Purkinje cell (primary cell): ENCODE results near the gene PTH2. TPM values are rescaled to one million over a fixed set of nuclear protein-coding genes. Genes with fewer than 3 reads are reported as not detected.

Experiments
- polyA plus RNA-seq: library from polyadenylated mRNA; unstranded; fragments of >200 nt; fragmentation: Nextera tagmentation; gene quantifications from 2 replicates; pipeline ENCODE4 v1.2.1, GENCODE V29; 2014

PTH2 gene, protein sequence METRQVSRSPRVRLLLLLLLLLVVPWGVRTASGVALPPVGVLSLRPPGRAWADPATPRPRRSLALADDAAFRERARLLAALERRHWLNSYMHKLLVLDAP
- polyA plus RNA-seq: not detected in 2 replicates

DNA sequence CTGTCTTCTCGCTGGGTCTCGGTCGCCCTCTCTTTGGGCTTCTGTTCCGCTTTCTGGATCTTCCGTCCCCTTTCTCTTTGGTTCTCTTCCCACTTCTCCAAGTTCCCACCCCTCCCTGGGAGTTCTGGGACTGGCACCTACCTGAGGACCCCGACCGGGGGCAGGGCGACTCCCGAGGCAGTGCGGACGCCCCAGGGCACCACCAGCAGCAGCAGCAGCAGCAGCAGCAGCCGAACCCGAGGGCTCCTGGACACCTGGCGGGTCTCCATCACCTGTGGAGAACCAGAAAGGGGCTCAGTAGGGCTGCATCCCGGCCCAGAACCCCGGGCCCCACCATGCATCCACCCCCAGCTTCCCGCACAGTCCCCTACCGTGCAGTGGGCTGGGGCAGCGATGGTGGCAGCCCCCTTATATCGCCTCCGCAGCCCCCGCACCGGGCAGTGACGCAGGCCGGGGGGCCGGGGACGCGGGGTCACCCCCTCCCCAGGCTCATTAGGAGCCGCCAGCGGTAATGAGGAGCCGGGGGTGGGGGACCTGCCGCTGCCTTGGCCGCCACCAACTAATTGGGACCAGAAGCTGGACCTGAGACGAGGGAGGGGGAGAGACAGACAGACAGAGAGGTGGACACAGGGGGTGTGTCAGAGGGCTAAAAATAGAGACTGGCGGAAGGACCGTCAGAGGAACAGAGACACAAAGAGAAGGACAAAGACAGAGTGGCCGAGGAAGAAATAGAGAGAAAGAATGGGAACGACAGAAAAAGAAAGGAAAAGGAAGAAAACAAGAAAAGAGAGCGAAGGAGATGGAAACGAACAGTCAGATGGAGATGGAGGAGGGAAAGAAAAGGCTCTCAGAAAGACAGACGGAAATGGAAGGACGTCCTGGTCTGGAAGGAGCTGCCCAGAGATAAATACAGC is at the start of gene PTH2:
TSS of gene PTH2 (minus strand) at position 371 of the 914 bp plus-strand sequence. CDS start at position 269, 102 bp downstream.

DNA sequence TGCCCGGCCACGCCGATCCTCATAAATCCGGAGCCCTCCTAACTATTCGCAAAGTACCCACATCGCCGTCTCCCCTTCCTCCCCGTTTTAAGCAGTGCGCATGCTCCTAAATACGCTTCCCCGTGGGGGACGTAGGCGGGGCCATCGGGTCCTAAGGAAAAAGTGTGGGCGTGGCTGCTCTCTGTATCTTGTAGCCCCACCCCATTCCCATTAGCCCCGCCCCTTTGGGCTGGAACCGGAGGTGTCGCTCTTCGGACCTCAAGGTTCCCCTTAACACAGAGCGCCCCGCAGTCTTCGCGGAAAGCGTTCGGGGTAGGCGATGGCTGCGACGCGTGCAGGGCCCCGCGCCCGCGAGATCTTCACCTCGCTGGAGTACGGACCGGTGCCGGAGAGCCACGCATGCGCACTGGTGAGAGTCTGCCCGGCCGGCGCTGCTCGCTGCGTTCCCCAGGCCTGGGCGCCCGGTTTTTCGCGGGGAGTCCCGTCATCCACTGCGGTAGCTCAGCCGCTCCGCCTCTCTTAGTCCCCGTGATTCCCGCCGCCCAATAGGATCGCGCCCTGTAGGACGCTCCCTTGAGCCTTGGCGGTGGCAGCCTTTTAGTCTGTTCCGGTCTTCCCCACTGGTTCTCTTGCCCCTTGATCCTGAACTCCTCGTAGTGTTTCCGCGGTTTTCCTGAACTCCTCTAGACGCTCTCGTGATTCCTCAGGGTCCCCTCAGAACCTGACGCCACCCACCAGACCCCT is 29.9 kb upstream of the PTH2 start, which contains the start of gene ALDH16A1:
TSS of gene ALDH16A1 (plus strand) at position 213 of the 744 bp plus-strand sequence. CDS start at position 320, 107 bp downstream.

DNA sequence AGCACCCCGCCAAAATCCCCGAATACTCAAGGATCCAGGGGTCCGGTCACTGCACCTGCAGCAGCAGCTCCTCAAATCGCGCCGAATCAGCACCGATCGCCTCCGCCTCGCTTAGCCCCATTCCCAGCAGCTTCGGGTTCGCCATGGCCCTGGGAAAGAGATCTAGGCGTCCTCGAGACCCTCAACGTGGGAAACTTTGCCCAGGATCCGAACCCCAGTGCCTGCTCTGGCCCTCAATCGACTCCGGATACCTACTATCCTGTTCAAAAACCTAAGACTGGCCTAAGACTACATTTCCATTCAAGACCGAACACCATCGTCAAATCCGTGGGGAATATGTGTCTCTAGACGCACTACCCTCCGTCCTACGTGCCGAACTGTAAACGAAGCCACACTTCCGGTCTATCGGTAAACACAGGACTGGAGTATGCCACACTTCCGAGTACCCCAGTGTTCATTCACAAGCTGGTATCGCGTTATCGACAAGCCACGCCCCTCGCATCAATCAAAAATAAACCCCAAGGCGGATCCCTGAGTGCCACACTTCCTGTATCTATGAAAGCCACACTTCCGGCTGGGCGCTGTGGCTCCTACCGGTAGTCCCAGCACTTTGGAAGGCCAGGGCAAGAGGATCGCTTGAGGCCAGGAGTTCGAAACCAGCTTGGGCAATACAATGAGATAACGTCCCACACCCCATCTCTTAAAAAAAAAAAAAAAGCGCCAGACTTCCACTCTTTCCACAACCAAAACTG is 28.4 kb upstream of the PTH2 start, which contains the start of gene PIH1D1:
TSS of gene PIH1D1 (minus strand) at position 385 of the 752 bp plus-strand sequence. CDS start at position 145, 240 bp downstream.

DNA sequence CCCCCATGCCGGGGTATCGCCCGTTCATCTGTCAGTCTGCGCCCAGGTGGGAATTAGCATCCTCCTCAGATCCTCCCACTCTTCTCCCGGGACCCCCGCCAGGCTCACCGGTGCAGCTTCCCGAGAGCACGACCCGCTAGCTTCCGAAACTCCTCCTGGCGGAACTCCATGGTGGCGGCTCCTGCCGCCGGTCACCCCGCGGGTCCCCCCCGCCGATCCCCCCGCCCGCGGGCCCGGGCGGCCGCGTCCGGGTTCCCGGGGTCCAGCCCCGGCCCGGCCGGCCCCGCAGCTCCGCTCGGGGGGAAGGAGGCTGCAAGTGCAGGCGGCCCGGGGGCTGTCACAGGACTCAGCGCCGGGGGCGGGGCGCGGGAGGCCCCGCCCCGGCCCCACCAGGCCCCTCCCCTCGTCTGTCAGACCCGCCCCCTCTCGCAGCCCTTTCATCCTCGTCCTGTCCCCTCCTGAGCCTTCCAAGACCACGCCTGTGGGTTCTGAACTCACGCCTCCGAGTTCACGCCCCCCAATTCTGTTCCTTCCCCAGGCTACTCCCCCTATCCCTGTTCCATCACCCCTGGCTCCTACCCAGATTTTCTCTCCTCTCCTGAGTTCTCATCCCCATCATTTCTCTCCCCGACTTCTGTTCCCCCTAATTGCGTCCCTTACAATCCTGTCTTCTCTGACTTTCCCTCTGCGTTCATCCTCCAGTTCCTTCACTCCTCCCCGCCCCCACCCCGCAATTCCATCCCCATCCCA is 18.1 kb upstream of the PTH2 start, which contains the start of gene SLC17A7:
TSS of gene SLC17A7 (minus strand) at position 318 of the 750 bp plus-strand sequence. CDS start at position 170, 148 bp downstream.

DNA sequence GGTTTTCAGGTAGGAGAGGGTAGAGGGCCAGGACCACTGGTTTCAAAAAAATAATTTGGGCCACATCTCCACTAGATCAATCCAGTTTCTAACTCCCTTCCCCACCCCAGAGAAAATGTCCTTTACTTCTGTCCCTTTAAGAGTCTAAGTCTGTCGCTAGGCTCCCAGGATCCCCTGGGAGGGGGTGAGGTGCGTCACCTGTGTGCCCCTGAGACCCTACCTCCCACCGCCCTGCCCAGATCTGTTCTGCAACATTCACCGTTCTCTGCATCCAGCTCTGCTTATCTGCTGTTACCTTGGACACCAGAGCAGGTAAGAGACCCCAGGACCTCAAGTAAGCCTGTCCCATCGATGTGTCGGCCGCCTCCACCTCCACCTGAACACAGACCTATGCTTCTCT is 1.9 kb upstream of the PTH2 start, which contains the start of gene GFY:
TSS of gene GFY (plus strand) at position 211 of the 400 bp plus-strand sequence. CDS start 1,043 bp downstream, outside the sequence.

DNA sequence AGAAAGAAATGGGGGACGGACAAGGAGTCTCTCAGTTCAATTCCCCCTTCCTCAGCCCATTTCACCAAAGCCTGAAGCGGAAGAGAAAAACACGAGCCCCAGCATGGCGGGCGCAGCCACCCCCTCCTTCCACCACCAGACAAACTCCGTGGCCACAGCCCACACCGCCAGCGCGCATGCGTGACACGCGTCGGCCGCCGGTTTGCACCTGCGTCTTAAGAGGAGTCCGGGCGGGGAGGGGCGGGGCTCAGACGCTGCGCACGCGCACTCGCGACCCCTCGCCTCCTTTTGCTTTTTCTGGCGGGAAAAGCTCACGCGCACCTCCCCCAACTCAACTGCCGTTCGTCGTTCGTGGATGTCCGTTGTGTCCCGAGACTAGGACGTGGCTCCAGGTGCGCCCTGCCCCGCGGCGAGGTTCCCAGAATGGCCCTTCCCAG is 35.3 kb downstream of the PTH2 start, which contains the start of gene KASH5:
TSS of gene KASH5 (plus strand) at position 314 of the 437 bp plus-strand sequence. CDS start 2,635 bp downstream, outside the sequence.

Other genes starting within 250 kb of the PTH2 start
- gene SLC6A16, start 98.2 kb downstream of the PTH2 start, polyA plus RNA-seq: 0.69 TPM in 1 of 2 replicates, not detected in the other
- gene CD37, start 88.0 kb downstream of the PTH2 start, polyA plus RNA-seq: 0.86 and 9.6 TPM in 2 replicates
- 2.0 TPM in 1 of 2 replicates, not detected in the other for gene TEAD2, start 61.0 kb downstream of the PTH2 start, polyA plus RNA-seq
- gene DKKL1, start 59.6 kb downstream of the PTH2 start, polyA plus RNA-seq: not detected in 2 replicates
- gene KASH5, start 35.2 kb downstream of the PTH2 start, polyA plus RNA-seq: not detected in 2 replicates
- gene GFY, start 1.9 kb upstream of the PTH2 start, polyA plus RNA-seq: 0.67 TPM in 1 of 2 replicates, not detected in the other
- 3.2 and 81.0 TPM in 2 replicates for gene SLC17A7, start 18.1 kb upstream of the PTH2 start, polyA plus RNA-seq
- 6.2 and 14.4 TPM in 2 replicates for gene PIH1D1, start 28.4 kb upstream of the PTH2 start, polyA plus RNA-seq
- 2.2 and 2.8 TPM in 2 replicates for gene ALDH16A1, start 29.8 kb upstream of the PTH2 start, polyA plus RNA-seq
- gene FLT3LG, start 50.8 kb upstream of the PTH2 start, polyA plus RNA-seq: 1.0 TPM in 1 of 2 replicates, not detected in the other
- gene RPL13A, start 64.2 kb upstream of the PTH2 start, polyA plus RNA-seq: 290 and 308 TPM in 2 replicates
- 911 and 988 TPM in 2 replicates for gene RPS11, start 73.0 kb upstream of the PTH2 start, polyA plus RNA-seq
- 1.3 and 1.9 TPM in 2 replicates for gene FCGRT, start 89.2 kb upstream of the PTH2 start, polyA plus RNA-seq
- not detected in 2 replicates for gene RCN3, start 104.6 kb upstream of the PTH2 start, polyA plus RNA-seq
- gene NOSIP, start 157.1 kb upstream of the PTH2 start, polyA plus RNA-seq: 15.2 and 19.1 TPM in 2 replicates
- gene PRRG2, start 157.9 kb upstream of the PTH2 start, polyA plus RNA-seq: 0.17 TPM in 1 of 2 replicates, not detected in the other
- 0.06 and 0.07 TPM in 2 replicates for gene PRR12, start 167.7 kb upstream of the PTH2 start, polyA plus RNA-seq
- gene RRAS, start 216.7 kb upstream of the PTH2 start, polyA plus RNA-seq: 2.0 and 3.0 TPM in 2 replicates
- 4.7 and 5.1 TPM in 2 replicates for gene SCAF1, start 218.8 kb upstream of the PTH2 start, polyA plus RNA-seq
- gene IRF3, start 242.4 kb upstream of the PTH2 start, polyA plus RNA-seq: 11.7 and 16.8 TPM in 2 replicates
- not detected in 2 replicates for gene BCL2L12, start 242.5 kb upstream of the PTH2 start, polyA plus RNA-seq